Measurements from ENCODE around the gene ANKRD13A. TPM values are rescaled to one million over a fixed set of nuclear protein-coding genes. Genes with fewer than 3 reads are reported as not detected.

The ANKRD13A gene
- total and polyA plus RNA-seq, 2 of the 13 experiments (the other 11 are each of a cell fraction or from before 2014, with no cell fraction given), result 34.1 to 41.6 TPM

- TF ChIP-seq MYPOP (CRISPR knock-in tag; IDR thresholded peaks at IDR 0.05) (no peak), NFE2L1 (CRISPR knock-in tag; IDR thresholded peaks at IDR 0.05; ENCODE audit: borderline replicate concordance) (no peak), GFI1 (CRISPR knock-in tag; IDR thresholded peaks at IDR 0.05; ENCODE audit: borderline replicate concordance) (peak; percentile 75; the same call in 1 of the 2 replicates), KDM3A (CRISPR knock-in tag; IDR thresholded peaks at IDR 0.05; ENCODE audit: low read depth) (peak; percentile 44; the same call in 1 of the 2 replicates), GMEB2 (CRISPR knock-in tag; IDR thresholded peaks at IDR 0.05; ENCODE audit: low read depth) (0 out of 2 replicates have a peak, but pooled peaks have one; percentile 34), USF2 (IDR thresholded peaks at IDR 0.05; ENCODE audit: low read depth, low read length) (peak; percentile 91), USF2 (CRISPR knock-in tag; IDR thresholded peaks at IDR 0.05; ENCODE audit: borderline replicate concordance) (peak; percentile 95; the same call in 1 of the 2 replicates), MATR3 (CRISPR knock-in tag; IDR thresholded peaks at IDR 0.05) (no peak), ZHX1 (CRISPR knock-in tag; IDR thresholded peaks at IDR 0.05; ENCODE audit: low read depth) (0 out of 2 replicates have a peak, but pooled peaks have one; percentile 23), ZNF367 (CRISPR knock-in tag; IDR thresholded peaks at IDR 0.05; ENCODE audit: borderline replicate concordance) (no peak), ZSCAN9 (CRISPR knock-in tag; IDR thresholded peaks at IDR 0.05; ENCODE audit: borderline replicate concordance) (no peak), HMGXB4 (CRISPR knock-in tag; IDR thresholded peaks at IDR 0.05; ENCODE audit: borderline replicate concordance in 1 of 2, low read depth in 1 of 2) (peak; percentile 17 to 84; a peak in 2 of 4 replicates), SRSF4 (IDR thresholded peaks at IDR 0.05; ENCODE audit: low read depth, low read length, poor library complexity, severe bottlenecking) (no peak), BHLHE40 (IDR thresholded peaks at IDR 0.05; ENCODE audit: low read length) (peak; percentile 61), BRCA1 (CRISPR knock-in tag; IDR thresholded peaks at IDR 0.05) (no peak), MAX (IDR thresholded peaks at IDR 0.05) (0 out of 2 replicates have a peak, but pooled peaks have one; percentile 65), NFYB (CRISPR knock-in tag; IDR thresholded peaks at IDR 0.05) (0 out of 2 replicates have a peak, but pooled peaks have one; percentile 13), NR2C2 (CRISPR knock-in tag; IDR thresholded peaks at IDR 0.05; ENCODE audit: borderline replicate concordance) (peak; percentile 78)
Measured at GRCh38 chr12:109995686-109996482, 3.3 kb upstream of the ANKRD13A start, which contains the start of gene GIT2 (continued).

Data from HepG2 (cell line).